AG09319 (cell line): ENCODE results near the gene P2RX2.

Experiments
- DNase-seq: peaks from one replicate; pipeline ENCODE4 v3.0.0-alpha.2; 2010; ENCODE audit warnings: low read depth; ENCODE audit errors: extremely low read depth
- TF ChIP-seq, protein P1 (sequence below): IDR thresholded peaks from 2 replicates; pipeline ENCODE4 v1.5.1; 2011; ENCODE audit warnings: low read depth, mild to moderate bottlenecking, inconsistent platforms, low read length, moderate library complexity

The P2RX2 gene

DNA sequence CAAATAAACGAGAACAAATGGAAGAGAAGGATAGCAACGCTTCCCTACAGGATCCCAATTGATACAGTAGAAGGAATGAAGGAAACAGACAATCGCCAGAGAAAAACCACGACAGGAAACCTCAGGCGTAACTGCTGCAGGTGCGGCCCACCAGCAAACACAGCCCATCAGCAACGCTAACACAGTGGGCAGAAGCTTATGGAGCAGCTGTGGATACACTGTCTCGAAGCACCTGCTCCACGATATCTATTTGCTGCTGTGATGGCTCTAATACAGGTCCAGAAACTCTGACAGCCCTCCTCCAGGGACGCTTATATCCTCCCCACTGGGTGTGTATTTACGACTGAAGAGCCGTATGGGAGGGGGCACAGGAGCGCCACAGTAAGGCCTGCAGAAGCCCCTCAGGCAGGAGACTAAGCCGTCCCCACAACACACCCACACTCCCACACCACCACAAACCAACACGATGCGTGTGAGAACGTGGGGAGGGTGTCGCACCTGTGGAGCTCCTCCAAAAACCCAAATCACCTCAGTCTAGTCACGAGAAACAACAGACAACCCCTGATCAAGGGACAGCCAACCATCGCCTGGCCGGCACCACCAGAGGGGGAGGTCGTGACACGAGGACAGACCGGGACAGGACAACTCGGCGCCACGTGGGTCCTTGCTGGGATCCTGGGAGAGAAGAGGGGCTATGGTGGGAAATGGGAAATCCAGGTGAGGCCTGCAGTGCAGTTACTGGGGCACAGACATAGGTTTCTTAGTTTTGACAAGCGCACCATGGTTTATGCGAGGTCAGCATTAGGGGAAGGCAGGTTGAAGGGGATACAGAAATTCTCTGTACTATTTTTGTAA lies 44.6 kb downstream of the P2RX2 start:
- TF ChIP-seq, protein P1, sequence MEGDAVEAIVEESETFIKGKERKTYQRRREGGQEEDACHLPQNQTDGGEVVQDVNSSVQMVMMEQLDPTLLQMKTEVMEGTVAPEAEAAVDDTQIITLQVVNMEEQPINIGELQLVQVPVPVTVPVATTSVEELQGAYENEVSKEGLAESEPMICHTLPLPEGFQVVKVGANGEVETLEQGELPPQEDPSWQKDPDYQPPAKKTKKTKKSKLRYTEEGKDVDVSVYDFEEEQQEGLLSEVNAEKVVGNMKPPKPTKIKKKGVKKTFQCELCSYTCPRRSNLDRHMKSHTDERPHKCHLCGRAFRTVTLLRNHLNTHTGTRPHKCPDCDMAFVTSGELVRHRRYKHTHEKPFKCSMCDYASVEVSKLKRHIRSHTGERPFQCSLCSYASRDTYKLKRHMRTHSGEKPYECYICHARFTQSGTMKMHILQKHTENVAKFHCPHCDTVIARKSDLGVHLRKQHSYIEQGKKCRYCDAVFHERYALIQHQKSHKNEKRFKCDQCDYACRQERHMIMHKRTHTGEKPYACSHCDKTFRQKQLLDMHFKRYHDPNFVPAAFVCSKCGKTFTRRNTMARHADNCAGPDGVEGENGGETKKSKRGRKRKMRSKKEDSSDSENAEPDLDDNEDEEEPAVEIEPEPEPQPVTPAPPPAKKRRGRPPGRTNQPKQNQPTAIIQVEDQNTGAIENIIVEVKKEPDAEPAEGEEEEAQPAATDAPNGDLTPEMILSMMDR = no peak
- no peak for DNase-seq

DNA sequence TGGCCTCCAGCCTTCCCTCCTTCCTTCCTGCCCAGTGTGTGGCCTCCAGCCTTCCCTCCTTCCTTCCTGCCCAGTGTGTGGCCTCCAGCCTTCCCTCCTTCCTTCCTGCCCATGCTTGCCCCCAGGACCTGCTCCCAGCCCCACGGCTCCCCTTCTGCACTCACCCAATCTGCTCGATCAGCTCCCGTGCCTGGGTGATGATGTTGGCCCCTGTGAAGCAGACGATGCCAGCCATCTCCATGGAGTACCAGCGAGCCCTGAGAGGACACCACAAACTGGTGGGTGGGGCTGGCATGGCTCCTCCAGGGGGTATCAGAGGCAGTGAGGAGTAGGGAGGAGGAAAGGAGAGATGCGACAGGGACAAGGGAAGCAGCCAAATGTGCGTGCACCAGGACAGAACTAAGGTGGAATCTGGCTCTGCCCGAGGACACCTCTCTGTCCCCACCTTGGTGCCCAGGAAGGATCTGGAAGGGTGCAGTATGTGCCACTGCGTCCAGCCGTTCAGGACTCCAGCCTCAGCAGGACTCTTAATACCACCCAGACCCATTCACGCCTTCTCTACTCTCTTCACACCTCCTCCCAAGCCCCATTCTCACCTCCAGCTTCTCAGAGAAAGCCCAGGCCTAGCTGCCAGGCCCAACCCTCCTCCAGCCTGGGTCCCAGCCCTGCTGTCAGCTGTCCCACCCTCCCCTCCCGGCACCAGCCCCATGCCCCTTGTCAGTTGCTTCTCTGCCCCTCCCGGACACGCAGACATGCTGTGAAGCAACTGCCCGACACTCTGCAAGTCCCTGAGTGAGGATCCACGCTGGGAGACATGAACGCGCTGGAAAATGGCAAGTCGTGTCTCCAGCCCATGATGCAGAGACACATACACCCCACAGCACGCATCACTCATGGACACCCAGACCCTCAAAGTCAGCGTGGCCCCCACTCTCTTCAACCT lies 45.9 kb downstream of the P2RX2 start:
- TF ChIP-seq, protein P1 = no peak
- no peak for DNase-seq

DNA sequence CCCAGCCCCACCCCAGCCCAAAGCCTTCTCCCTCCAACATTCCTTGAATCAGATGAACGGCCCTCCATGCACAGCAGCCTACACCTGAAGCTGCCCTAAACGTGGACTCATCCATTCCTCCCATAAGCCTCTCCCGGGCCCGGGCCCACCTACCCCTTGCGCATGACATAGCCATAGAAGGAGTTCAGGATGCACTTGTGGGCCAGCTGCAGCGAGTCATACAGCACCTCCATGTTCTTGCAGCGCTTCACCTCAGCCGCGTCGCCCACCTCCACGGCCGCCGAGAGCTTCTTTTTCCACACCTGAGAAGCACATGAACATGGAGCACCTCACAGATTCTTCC lies 46.5 kb downstream of the P2RX2 start:
- TF ChIP-seq, protein P1 = no peak

DNA sequence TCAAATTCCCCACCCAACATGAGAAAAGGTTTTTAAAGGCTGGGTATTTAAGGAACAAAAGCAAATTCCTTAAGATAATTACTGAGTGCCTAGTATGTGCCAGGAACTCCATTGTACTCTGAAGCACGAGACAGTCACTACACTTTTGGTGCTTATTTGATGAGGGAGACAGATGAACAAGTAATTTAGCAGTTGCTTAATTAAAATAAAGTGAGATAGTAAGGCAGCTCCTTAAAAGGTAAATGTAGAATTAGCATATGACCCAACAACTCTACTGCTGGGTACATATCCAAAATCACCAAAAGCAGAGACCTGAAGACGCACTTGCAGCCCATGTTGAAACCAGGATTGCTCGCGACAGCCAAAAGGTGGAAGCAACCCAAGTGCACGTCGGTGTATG lies 47.2 kb downstream of the P2RX2 start:
- DNase-seq = no peak
- TF ChIP-seq, protein P1 = no peak

More for the DNA sequence above, 46.5 kb downstream of the P2RX2 start:
- DNase-seq = no peak

DNA sequence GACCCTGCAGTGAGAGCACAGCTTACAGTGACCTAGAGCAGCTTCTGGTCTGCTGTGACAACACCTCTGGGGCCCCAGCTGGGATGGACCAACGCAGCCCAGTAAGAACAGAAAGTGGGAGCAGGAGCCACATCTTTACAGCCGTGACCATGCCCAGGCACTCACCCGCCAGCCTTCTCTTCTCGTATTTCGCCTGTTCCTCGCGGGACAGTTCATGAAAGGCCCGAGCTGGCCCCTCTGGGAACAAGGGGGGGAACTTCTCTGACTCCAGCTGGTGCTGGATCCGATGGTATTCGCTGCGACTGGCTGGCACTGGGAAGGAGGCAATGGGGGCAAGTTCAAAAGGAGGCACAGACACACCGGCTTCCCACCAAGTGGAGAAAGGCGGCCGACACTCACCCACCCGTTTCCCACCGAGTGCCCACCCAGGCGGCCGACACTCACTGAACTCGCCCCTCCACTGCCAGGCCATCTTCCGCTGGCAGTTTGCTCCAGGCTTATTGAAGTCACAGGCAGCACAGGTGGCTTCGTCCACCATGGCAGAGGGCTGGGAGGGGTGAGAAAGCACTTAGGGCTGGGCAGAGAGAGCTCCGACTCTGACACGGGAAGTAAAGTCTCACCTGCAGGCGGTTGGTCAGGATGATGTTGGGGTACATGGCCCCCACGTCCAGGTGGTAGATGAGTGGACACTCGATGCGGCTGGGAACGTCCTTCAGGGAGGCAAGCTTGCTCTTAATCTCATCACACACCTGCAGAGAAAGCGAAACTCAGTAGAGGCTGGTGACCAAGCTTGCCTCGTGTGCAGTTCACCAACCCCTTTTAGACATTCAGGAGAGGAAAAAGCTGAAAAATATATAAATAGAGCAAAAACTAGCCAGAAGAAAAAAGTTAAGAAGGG lies 49.9 kb downstream of the P2RX2 start:
- TF ChIP-seq, protein P1 = no peak
- DNase-seq = no peak

DNA sequence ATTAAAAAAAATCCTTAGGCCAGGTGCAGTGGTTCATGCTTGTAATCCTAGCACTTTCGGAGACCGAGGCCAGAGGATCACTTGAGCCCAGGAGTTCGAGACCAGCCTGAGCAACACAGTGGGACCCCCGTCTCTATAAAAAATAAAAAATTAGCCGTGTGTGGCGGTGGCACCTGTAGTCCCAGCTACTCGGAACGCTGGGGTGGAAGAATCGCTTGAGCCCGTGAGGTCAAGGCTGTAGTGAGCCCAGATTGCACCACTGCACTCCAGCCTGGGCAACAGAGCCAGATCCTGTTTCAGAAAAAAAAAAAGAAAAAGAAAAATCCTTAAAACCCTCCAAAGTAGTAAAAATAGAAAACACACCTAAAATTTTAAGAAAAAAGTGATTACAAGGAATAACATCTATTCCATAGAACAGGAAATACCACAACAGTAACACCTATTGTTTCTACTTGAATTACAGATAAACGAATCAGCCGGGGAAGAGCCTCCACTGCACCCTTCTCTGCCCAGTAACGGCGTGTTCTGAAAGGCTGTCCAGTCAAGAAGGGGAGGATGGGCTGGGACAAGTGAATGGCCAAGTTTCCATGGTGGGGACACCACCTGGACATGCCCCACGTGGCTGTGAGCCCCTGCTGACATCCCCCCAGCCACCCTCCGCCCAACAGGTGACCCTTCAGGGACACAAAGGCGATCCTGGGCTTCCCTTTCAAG lies 50.7 kb downstream of the P2RX2 start:
- TF ChIP-seq, protein P1 = no peak
- DNase-seq = no peak
